ENCODE data around the gene CTDSPL.
A peak's percentile ranks its signal among the peaks of the same experiment; 100 is the strongest.

CTDSPL gene

DNA sequence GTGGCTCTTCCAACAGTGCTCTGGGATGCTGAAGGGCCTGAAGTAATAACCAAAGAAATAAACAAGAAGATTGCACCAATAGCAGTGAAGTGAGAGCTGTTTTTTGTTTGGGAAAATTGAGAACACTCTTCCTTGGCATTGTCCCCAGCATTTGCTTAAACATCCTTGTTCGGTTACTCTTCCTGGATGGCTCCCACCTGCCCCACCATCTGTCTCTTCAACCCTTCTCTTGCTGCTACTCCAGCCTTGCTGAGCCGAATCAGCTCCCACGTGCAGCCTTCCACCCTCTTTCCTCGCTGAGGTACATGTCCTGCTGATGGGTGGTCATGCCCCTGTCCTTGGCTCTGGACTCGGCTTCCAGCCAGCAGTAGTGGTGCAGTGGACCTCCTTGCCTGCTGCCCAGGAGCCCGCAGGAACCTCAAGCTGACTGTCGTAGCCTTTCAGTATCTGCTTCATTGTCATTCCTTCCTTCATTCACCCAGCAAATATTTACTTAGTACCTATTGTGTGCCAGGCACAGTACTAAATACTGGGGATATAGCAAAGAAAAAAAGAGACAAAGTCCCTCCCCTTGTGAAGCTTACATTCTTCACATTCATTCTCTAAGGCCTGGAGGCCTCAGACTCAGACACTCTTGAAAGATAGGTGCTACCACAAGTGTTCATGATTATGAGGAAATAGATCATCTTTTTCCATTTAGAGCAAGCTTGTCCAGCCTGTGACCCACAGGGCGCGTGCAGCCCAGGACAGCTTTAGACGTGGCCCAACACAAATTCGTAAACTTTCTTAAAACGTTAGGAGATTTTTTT lies 111.8 kb downstream of the CTDSPL start:
- in situ Hi-C loops (cut with MboI; ENCODE audit: low pct_unique_long_range_greater_than_20kb, low sequenced_read_pairs, unreplicated experiment), result no loop called here
- TF ChIP-seq, protein P1, sequence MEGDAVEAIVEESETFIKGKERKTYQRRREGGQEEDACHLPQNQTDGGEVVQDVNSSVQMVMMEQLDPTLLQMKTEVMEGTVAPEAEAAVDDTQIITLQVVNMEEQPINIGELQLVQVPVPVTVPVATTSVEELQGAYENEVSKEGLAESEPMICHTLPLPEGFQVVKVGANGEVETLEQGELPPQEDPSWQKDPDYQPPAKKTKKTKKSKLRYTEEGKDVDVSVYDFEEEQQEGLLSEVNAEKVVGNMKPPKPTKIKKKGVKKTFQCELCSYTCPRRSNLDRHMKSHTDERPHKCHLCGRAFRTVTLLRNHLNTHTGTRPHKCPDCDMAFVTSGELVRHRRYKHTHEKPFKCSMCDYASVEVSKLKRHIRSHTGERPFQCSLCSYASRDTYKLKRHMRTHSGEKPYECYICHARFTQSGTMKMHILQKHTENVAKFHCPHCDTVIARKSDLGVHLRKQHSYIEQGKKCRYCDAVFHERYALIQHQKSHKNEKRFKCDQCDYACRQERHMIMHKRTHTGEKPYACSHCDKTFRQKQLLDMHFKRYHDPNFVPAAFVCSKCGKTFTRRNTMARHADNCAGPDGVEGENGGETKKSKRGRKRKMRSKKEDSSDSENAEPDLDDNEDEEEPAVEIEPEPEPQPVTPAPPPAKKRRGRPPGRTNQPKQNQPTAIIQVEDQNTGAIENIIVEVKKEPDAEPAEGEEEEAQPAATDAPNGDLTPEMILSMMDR (IDR thresholded peaks at IDR 0.05; ENCODE audit: extremely low read depth, insufficient read depth, missing control alignments), result no peak
- DNase-seq (ENCODE audit: low spot score), result no peak

DNA sequence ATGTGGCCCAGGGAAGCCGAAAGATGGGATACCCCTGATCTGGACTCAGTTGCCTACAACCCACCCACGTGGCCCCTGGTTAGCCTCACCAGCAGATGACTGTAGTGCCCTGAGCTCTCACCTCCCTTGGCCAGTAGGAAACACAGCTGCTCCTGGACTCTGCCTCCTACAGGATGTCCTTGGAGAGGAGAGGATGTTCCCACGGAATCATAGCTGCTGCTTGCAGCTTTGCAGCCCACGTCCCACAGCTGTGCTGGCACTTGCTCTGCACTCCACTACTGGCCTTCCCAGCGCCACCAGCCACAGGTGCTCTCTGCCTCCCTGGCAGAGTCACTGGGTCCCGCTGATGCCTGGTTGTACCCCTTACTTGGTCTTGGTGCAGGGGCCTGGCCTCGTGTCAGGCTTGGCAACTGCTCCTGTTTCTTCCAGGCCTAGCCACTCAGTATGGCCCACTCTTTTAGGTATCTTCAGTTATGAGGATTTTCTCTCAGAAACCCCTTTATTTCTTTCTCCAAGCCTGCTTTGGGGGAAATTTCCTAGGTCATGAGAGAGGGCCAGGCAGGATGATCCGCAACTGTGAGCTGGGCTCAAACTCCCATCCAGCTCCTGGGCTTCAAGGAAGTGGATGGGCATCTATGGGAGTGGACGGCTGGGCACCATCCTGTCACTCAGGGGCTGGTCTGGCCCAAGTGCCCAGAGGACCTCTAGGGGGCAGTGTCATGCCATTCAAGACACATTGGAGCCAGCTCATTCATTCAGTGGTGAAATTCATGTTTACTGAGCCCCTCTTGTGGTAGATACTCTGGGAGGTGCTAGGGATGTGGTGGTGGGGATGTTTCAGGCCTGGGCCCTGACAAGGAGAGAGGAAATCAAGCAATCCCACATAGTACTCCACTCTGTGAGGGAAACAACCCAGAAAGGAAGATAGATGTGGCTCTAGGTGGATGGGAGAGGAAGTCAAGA lies 112.7 kb downstream of the CTDSPL start:
- TF ChIP-seq, protein P1 (IDR thresholded peaks at IDR 0.05; ENCODE audit: extremely low read depth, insufficient read depth, missing control alignments), result peak; percentile 90
- in situ Hi-C loops (cut with MboI; ENCODE audit: low pct_unique_long_range_greater_than_20kb, low sequenced_read_pairs, unreplicated experiment), result no loop called here
- peak; percentile 75 for DNase-seq (ENCODE audit: low spot score)

DNA sequence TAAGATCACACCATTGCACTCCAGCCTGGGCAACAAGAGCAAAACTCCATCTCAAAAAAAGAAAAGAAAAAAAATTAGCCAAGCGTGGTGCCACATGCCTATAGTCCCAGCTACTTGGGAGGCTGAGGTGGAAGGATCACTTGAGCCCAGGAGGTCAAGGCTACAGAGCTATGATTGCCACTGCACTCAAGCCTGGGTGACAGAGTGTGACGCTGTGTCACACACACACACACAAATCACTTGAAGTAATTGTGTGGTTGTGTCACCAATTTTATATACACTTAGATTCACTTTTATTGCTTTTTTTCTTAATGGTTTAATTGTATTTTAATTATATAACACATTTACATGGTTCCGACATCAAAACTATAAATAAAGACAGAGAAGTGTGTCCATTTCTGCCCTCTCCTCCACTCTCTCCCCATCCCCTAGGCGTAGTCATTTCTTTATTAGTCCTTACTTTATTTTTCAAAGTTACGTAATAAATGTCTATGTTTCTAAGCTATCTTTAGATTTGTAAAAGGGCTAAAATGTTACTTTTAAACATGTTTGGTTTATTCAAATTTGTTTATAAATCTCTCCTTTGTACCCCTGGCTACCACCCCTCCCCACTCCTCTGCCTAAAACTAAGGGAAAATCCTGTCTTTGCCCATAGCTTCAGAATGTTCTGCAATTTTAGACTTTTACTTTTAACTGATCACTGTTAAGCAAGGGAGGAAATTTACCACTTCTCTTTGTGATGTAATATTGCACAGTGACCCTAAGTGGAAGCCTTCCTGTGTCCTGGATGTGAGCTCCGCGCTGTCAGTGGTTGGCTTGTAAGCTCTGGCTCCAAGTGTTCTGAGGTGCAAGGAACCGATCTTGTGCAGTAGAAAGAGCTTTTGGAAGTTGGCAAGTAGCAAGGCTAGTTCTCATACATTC lies 118.1 kb downstream of the CTDSPL start:
- in situ Hi-C loops (cut with MboI; ENCODE audit: low pct_unique_long_range_greater_than_20kb, low sequenced_read_pairs, unreplicated experiment), result no loop called here
- DNase-seq (ENCODE audit: low spot score), result no peak

DNA sequence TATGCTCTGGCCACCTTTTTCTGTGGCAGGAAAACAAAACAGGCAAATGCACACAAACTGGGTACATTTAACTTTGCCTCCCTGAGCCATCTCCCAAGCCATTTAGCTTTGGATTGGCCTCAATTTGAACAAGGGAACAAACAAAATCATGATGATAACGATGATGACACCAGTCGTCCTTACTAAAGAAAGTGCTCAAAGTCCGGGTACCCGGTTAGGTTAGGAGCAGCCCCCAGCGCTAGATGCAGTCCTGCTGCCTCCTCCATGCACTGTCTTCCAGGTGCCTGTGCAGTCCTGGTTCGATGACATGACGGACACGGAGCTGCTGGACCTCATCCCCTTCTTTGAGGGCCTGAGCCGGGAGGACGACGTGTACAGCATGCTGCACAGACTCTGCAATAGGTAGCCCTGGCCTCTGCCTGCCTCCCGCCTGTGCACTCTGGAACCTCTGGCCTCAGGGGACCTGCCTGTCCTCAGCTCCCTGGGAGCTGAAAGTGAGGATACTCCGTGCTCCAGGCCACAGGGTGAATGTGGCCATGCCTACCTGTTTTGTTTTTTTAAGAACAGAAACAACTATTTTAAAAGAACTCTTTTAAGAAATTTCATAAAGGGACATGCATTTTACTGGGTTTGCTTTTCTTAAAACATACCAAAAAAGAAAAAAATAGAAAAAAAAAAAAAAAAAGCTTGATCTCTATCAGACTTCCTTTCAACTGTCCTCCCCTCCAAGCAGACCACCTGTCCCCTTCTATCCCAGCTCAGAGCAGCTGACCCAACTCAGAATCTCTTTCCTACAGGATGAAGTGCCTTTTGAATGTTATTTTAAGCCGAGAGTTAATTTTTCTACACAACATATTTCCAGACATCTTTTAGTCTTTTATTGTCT lies 119.0 kb downstream of the CTDSPL start:
- no peak for DNase-seq (ENCODE audit: low spot score)
- TF ChIP-seq, protein P1 (IDR thresholded peaks at IDR 0.05; ENCODE audit: extremely low read depth, insufficient read depth, missing control alignments), result no peak
- in situ Hi-C loops (cut with MboI; ENCODE audit: low pct_unique_long_range_greater_than_20kb, low sequenced_read_pairs, unreplicated experiment), result no loop called here

More for the DNA sequence above, 118.1 kb downstream of the CTDSPL start:
- TF ChIP-seq, protein P1 (IDR thresholded peaks at IDR 0.05; ENCODE audit: extremely low read depth, insufficient read depth, missing control alignments), result no peak

DNA sequence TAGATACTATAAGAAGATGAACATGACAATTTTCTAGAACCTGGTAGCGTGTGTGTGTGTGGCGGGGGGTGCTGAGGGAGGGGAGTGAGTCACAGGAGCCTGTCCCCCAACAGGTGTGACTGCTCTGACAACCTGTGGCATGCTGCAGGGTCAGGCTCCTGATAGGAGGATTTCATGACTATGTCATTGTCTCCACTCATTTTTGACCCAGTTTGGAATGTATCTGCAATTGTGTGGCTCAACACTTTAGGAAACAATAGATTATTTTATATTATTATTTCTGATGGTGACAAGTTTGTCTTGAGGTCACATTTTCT lies 119.6 kb downstream of the CTDSPL start:
- no peak for DNase-seq (ENCODE audit: low spot score)
- TF ChIP-seq, protein P1 (IDR thresholded peaks at IDR 0.05; ENCODE audit: extremely low read depth, insufficient read depth, missing control alignments), result no peak
- in situ Hi-C loops (cut with MboI; ENCODE audit: low pct_unique_long_range_greater_than_20kb, low sequenced_read_pairs, unreplicated experiment), result no loop called here

Measured in GM13977 (cell line).